ENCODE data around the gene TMED7.
A peak's percentile ranks its signal among the peaks of the same experiment; 100 is the strongest.
"Not testable (repeated sequence)": the region's sequence is repeated elsewhere in the genome, so short reads cannot be mapped to it uniquely, and the experiment has no call there.

TMED7 gene

GRCh38 chr5:115625579-115626444, at the start of gene TMED7:
Gene TMED7 (minus strand): TSS chr5:115626036. CDS start chr5:115625792, 244 bp downstream.
- FAIRE-seq: peak; percentile 83

- FAIRE-seq: not testable (repeated sequence)
Measured at GRCh38 chr5:115674782-115675181, 48.9 kb upstream of the TMED7 start.

- no peak for FAIRE-seq
Measured at GRCh38 chr5:115673596-115673995, 47.8 kb upstream of the TMED7 start.

GRCh38 chr5:115671939-115672338, 46.1 kb upstream of the TMED7 start:
- FAIRE-seq: no peak

GRCh38 chr5:115666023-115666422, 40.2 kb upstream of the TMED7 start:
- FAIRE-seq: no peak

- no peak for FAIRE-seq
Measured at GRCh38 chr5:115661563-115661962, 35.7 kb upstream of the TMED7 start.

GRCh38 chr5:115661101-115661500, 35.3 kb upstream of the TMED7 start:
- FAIRE-seq: no peak

- FAIRE-seq: no peak
Measured at GRCh38 chr5:115657881-115658233, 32.0 kb upstream of the TMED7 start.

GRCh38 chr5:115657125-115657880, 31.5 kb upstream of the TMED7 start:
- FAIRE-seq: no peak

GRCh38 chr5:115656404-115656803, 30.6 kb upstream of the TMED7 start:
- no peak for FAIRE-seq

- FAIRE-seq: no peak
Measured at GRCh38 chr5:115655994-115656393, 30.2 kb upstream of the TMED7 start.

GRCh38 chr5:115649541-115649940, 23.7 kb upstream of the TMED7 start:
- FAIRE-seq: no peak

- FAIRE-seq: no peak
Measured at GRCh38 chr5:115648056-115648455, 22.2 kb upstream of the TMED7 start.

- FAIRE-seq: not testable (repeated sequence)
Measured at GRCh38 chr5:115645386-115645785, 19.6 kb upstream of the TMED7 start.

- no peak for FAIRE-seq
Measured at GRCh38 chr5:115644046-115644445, 18.2 kb upstream of the TMED7 start.

GRCh38 chr5:115641948-115642347, 16.1 kb upstream of the TMED7 start:
- no peak for FAIRE-seq

GRCh38 chr5:115640274-115640673, 14.4 kb upstream of the TMED7 start:
- FAIRE-seq: no peak

- no peak for FAIRE-seq
Measured at GRCh38 chr5:115639377-115639776, 13.5 kb upstream of the TMED7 start.

- FAIRE-seq: no peak
Measured at GRCh38 chr5:115637507-115637906, 11.7 kb upstream of the TMED7 start.

- no peak for FAIRE-seq
Measured at GRCh38 chr5:115636008-115636407, 10.2 kb upstream of the TMED7 start.

GRCh38 chr5:115634343-115635132, 8.7 kb upstream of the TMED7 start:
- peak; percentile 99 for FAIRE-seq

- no peak for FAIRE-seq
Measured at GRCh38 chr5:115629903-115630302, 4.1 kb upstream of the TMED7 start.

- FAIRE-seq: no peak
Measured at GRCh38 chr5:115627295-115627865, 1.5 kb upstream of the TMED7 start.

All from colon (tissue), 2 donors.